HG03066 (cell line): ENCODE data around the gene MEGF8.

Source experiments
- ATAC-seq: cut with Tn5 transposase; IDR thresholded peaks from one replicate; pipeline ENCODE4 v1.9.1; 2021; ENCODE audit warnings: low read depth; ENCODE audit not compliant: unreplicated experiment

The MEGF8 gene

DNA sequence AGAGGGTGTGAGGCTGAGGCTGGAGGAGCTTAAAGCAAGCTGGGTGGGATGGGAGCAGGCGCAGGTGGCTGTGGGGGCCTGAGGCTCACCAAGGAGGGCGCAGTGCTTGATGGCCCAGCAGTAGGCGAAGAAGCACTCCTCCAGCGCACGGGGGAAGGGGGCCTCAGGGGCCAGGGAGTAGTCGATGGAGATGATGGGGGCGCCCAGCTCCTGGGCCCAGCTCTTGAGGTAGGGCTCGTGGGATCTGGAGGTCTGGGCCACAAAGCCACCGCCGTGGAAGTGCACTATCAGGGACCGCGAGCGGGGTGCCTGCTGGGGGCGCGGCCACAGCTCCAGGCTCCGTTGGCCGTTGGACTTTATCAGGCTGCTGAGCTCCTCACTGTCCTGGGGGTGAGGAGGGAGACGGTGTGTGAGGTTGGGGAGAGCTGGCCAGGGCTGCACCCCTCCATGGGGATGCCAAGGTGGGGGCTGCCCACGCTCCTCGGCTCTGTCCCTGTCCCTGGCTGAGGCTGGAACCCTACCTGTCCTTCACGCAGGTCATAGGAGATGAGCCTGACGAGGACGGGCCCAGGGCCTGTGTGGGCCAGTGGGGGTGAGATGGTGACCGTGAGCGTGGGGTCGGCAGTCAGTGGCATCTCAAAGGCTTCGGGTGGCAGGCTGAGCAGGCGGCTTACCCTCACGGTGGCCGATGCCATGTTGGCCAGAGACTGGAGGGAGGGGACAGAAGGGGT is 81.8 kb downstream of the MEGF8 start:
- ATAC-seq, result no peak

DNA sequence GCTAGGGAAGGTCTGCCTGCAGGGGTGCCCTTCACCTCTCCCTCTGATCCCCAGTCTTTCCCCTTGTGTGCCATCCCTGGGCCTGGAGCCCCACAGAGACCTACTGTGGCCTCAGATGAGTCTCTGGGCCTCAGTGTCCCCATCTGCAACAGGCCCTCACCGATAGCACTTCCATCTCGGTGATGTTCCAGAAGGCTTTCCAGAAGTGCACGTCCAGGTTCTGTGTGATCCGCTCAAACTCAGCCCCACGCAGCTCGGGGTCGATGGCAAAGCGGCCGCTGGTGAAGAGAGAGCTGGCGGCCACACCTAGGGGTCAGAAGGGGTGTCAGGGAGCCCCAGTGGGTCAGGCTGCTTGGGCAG is 82.4 kb downstream of the MEGF8 start:
- ATAC-seq, result no peak

DNA sequence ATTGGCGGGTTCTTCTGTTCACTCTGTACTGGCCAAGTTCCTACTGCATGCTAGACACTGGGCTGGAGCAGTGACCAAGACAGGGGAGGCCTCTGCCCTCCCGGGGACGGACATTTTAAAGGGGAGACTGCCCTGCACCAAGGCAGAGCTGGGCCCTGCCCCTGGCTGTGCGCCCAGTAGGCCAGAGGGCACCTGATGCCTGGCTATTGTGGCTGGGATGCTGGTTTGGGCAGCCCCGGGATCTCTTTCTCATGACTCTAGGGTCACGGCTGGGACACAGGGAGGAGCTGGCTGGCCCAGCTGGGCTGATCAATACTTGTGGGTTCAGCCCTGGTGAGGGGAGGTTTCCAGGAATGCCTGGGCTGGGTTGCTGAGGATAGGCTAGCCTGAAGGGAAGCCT is 84.0 kb downstream of the MEGF8 start:
- ATAC-seq, result no peak

DNA sequence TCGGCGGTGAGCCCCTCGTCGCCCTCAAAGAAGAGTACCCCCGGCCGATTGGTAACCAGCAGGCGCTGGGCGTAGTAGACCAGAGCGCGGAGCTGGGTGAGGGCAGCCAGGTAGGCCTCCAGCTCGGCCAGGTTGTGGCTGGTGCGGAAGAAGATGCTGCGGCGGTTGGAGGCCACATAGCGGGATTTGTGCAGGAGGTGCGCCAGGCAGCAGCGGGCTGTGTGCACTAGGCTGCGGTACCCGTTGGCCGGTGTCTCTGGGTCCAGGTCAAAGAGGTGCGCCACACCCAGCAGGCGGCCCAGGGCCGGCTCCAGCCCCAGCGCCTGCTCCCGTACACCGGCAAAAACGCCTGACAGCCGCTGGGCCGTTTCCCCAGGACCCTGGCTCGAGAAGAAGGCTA is 84.9 kb downstream of the MEGF8 start:
- ATAC-seq, result no peak

DNA sequence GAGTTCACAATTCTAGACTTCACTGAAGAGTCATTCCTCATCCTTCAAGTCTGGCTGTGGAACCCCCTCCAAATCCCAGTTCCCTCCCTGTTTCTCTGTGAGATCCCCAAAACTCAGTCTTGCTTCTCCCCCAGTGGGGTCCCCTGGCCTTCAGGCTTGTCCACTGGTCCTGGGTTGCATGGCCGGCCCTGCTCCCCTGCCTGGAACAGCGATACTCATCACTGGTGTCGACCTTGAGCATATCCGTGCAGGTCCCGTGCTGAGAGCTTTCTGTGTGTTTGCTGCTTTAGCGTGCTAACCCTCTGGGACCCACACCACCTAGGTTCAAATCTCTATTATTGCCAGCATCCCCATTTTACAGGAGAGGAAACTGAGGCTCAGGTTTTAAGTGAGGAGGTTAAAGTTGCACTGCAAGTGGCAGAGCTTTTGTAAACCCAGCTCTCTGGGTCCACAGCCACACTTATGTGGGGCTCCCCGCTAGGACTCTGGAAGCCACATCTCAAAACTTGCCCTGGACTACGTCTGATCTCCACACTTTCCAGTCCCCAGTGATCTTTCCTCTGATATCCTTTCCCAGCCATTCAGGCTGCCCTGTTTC is 86.2 kb downstream of the MEGF8 start:
- ATAC-seq, result no peak

DNA sequence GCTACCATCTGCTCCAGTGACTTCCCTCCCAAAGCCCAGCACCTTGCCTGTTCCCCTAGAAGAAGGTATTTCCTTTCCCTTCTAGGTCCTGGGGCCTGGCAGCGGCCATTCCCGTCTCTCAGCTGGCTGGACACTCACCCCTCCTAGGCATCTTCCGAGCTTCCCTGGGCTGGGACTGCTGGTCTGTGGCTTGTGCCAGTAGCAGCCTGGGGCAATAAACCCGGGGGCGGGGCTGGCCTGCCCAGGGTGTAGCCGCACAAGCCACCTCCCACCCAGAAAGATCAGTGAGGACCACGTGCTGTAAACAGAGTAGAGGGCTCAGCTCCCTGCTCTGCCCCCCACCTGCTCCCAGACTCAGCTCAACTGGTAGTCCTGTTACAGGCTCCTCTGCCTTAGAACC is 86.8 kb downstream of the MEGF8 start:
- no peak for ATAC-seq

DNA sequence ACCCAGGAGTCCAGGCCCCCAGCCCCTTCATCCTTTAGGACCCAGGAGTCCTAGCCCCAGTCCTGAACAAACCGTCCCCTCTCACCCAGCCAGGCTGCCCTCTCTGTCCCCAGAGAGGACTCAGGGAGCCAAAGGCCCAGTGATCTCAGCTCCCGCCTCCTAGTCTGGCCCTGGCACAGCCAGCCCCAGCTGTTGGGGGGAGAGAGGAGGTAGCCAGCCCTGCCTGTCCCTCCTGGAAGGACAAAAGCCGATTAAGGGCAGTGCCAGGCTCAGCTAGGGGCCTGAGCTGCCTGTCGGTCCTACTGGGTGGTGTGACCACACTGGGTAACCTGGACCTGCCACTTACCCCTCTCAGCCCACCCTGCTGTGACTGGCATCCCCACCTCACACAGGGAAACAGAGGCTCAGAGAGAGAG is 87.2 kb downstream of the MEGF8 start:
- ATAC-seq, result no peak

DNA sequence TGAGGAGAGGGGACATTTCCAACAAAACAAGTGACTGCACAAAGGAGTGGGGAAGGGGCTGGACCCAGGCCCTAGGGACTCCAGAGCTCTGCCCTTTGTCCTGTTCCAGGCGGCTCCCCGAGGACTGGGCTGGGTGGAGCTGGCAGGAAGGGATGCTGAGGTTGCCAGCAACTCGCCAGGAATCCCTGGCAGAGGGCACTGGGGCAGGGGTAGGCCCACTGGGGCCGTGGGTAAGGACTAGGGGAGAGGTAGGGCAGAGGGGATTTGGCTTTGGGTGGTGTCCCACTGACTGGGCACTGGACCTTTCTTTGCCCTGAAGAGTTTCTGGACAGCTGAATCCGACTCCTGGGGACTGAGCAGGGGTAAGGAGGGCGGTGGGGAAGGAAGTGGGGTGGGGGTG is 93.9 kb downstream of the MEGF8 start:
- no peak for ATAC-seq

DNA sequence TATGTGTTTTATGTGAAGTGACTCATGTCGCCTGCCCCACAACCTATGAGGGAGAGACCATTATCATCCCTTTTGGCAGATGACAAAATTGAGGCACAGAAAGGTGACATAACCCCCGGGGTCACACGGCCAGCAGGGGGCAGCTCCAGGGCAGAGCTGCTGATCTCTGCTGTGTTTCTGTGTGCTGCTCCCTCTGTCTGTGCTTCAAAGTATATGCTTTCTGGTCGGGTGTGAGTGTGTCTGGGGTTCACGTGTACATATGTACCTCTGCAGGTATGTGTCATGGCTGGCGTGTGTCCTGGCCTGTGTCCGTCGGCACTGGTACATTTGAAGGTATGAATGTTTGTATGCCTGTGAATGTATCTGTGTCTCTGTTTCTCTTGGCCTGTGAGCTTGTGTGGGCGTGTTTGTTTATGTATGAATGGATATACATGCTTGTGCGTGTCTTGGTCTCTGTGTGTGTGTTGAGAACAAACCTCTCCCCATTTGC is 94.7 kb downstream of the MEGF8 start:
- ATAC-seq, result no peak

DNA sequence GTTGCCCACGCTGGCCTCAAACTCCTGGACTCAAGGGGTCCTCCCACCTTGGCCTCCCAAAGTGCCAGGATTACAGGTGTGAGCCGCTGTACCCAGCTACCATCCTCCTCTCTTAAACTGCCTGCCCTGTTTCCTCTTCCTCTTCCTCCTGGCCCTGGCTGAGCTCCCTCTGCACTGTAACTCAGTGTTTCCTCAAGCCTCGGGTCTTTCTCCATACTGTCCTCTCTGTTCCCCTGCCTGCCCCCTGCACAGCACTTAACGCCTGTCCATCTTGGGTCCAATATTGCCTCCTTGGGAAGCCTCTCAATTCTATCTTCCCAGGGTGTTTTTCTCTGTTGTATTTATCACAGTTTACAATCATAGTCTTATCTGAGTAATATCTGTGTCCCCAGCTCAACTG is 95.7 kb downstream of the MEGF8 start:
- no peak for ATAC-seq

DNA sequence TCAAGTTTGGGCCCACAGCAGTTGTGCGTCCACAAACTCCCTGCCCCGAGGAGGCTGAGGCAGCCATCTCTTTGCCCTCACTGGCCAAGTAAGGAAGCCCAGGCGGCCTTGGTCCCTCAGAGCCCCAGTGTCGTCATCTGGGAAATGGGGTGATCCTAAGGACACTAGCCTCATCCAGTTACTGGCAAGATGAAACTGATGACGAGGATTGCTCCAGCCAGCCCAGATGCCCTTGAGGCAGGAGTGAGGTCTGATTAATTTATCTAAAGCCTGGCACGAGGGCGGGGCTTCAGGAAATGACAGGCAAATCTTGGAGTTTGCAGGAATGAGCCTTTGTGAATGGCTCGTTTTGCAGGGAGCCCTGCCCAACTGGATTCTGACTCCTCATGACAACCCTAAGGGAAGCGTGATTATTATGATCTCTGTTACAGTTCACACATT is 96.2 kb downstream of the MEGF8 start:
- no peak for ATAC-seq

DNA sequence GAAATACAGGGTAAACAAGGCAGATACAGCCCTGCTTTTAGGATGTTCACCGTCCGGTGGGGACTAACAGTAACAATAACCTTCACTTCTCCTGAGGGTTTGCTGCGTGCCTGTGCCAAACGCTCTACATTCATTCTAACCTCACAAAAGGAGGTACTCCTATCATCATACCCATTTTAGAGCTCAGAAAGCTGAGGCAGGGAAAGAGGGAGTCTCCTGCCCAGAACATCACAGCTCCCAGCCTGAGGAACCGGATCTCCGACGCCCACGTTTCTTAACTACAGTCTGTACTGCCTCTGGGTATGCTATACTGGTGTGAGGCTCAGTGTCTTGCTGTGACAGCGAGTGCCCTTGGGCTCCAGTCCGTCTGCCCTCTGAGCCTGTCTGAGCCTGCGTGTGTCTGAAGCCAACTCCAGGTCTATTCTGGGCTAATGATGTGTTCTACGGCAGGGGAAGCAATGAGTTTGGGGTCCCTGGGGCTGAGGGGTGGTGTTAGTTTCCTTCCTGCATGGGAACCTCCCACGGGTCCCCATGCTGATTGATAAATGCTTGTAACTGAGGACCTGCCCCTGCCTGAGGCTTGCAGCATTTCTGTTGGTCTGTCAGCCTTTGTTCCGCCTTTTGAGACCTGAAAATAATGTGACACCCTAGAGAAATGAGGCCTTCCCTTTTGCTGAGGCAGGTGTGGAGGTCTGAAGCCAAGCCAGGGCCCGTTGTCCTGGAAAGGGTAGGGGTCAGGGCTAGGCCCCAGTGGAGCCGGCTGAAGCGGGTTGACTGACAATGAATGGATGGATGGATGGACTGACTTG is 96.9 kb downstream of the MEGF8 start:
- no peak for ATAC-seq

DNA sequence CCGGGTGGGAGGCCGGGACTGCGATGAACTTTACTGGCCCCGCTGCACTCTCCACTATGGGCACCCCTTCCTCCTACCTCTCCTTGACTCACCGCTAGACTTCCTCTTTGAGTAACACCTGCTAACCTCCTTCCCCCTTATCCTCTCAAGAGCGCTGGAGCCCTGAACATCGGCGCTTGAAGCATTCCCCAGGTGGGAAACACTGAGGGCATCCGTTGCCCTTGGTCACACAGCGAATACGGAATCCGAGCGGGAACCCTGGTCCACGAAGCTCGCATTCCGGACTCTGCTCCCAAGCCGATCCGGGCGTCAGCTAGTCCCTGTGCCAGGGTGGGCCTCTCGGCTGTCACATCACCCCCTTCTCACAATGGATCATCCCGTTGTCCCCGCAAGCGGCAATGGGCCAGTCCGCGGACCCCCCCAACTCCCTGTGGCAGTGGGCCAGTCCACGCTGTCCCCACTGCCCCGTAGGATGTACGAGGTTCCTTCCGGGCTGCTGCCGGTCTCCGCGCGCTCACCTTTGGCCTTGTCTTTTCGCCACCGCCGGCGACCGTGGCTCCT is 97.5 kb downstream of the MEGF8 start:
- ATAC-seq, result peak; percentile 27

DNA sequence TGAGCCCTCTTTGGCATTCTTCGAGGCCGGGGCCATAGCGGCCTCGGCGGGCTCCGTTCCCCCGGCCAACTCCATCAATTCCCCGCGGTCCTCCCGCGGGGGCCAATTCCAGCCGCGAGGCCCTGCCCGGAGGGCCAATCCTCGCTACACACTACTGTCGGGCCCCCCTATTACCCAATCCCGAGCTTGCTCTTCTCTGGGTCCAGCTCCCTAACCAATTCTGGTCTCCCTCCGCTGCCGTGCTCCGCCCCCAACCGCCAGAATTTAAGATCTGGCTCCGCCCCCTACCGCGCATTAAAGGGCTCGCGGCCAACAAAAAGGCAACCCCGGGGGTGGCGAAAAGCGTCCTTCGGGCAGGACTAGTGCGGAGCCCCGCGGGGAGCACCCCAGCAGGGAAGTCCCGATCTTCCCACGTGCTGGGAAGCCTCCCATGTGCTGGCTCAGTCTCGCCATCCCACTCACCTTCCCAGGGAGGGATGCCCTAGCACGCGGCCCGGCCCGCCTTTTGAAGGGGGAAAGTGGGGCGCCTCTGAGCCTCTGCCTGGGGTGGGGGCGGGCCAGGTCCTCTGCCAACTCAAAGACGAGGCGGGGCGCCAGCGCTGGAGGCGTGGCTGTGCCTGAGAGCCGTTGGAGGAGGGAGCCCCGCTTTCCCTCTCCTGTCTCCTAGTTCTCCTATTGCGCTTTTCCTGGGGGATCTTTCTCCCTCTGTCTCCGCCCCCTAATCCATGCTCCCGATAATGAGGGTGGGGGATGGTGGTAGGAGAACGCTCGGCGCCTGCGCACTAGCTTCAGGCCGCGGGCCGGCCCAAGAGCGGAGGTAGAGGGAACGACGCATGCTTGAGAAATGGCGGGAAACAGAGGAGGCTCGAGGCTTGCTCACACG is 98.3 kb downstream of the MEGF8 start:
- ATAC-seq, result peak; percentile 89

DNA sequence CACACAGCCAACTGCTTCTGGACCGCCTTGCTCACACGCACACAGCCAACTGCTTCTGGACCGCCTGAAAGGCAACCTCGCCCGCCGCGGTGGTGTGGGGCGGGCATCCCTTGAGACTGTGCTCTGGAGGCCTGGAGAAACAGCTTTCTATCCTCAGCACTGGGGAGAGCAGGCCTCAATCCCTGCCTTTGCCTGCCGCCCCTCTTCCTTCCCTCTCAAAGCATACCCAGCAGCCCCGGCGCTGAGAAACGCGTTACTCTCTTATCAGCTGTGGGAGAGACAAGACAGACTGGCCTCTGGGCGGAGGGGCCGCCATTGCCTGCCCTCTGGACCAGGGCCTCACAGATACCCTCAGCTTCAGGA is 98.9 kb downstream of the MEGF8 start:
- ATAC-seq, result no peak

DNA sequence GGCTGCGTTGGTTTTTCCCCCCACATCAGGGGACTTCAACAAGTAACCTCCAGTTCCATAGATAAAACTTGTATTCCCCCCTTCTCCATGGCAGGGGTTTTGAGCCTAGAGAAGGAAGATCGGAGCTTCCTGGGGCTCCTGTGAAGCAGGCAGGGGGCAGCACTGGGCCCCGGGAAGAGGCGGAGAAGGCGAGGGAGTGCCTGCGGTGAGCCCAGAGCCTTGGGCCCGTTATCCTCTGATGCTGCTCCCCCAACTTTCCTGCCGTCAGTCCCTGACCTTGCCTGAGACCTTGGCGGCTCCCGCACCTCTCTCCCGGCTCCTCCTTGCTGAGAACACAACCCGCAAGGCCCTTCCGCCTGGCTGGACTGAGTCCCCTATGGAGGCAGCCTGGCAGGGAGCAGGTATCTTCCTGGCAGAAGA is 99.3 kb downstream of the MEGF8 start:
- ATAC-seq, result no peak

DNA sequence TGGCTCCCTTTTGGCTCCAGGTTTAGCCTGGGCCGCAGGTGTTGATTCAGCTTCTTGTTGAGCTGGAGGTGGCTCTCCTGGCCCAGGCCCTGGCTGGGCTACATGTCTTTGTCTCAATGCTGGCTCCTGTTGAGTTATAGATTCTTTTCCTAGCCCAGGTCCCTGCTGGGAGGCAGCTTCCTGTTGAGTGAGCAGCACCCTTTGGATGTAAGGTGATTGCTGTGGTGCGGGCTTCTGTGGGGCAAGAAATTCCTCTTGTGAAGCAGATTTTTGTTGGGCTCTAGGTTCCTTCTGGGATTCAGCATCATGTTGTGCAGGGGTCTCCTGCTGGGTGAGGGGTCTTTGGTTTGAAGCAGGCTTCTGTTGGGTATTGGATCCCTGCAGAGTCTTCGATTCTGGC is 101.2 kb downstream of the MEGF8 start:
- no peak for ATAC-seq

DNA sequence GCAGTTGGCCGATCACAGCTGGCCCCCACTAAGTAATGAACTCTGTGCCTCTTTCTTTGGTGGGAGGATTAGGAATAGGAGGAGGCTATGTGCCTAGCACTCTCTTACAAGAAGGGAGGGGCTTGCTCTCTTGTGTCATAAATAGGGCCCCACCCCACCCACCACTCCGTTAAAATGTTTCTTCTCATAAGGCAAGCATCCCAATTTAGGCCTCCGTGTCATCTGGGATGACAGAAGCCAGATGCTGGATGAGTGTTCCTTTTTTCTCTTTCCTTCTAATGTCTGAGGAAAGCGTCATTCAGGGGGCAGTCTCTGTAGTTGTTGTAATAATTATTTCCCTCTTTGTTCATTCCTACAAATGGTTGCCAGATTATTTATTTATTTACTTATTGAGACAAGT is 101.9 kb downstream of the MEGF8 start, which contains the start of gene LIPE:
TSS of gene LIPE (minus strand) at position 76 of the 400 bp plus-strand sequence. CDS start 239 bp downstream, outside the sequence.
- ATAC-seq, result no peak
